OCI-LY1 (cell line): ENCODE measurements around the gene CDC7.
A peak's percentile ranks its signal among the peaks of the same experiment; 100 is the strongest.

Experiments used
- H2AFZ ChIP-seq: fragments of 200-600 bp; sonication (generic), shearing (Covaris generic); 2 replicates; pipeline ENCODE4 v1.6.0; 2014; ENCODE audit warnings: antibody characterized with exemption, mild to moderate bottlenecking, low read length
- H3F3A ChIP-seq: fragments of 200-600 bp; sonication (generic), shearing (Covaris generic); 2 replicates; pipeline ENCODE4 v1.6.0; 2014; ENCODE audit warnings: mild to moderate bottlenecking, antibody characterized with exemption, low read length, moderate library complexity; ENCODE audit not compliant: insufficient read depth
- H3K27ac ChIP-seq: fragments of 200-600 bp; sonication (generic); 2 replicates; pipeline ENCODE4 v1.5.1; 2014; ENCODE audit warnings: low read length, mixed run types, mild to moderate bottlenecking, low read depth; ENCODE audit not compliant: poor library complexity, severe bottlenecking
- H3K27me3 ChIP-seq: fragments of 200-600 bp; sonication (generic); 2 replicates; pipeline ENCODE4 v1.6.0; 2014; ENCODE audit warnings: antibody characterized with exemption, mild to moderate bottlenecking, low read length, moderate library complexity; ENCODE audit not compliant: insufficient read depth
- H3K36me3 ChIP-seq: fragments of 200-600 bp; sonication (generic); 2 replicates; pipeline ENCODE4 v1.6.1; 2014; ENCODE audit warnings: mild to moderate bottlenecking, antibody characterized with exemption, low read length, moderate library complexity, mixed read lengths; ENCODE audit not compliant: insufficient read depth
- H3K4me1 ChIP-seq: fragments of 200-600 bp; sonication (generic); 2 replicates; pipeline ENCODE4 v1.5.1; 2014; ENCODE audit warnings: mild to moderate bottlenecking, low read length, moderate library complexity; ENCODE audit not compliant: insufficient read depth, severe bottlenecking
- H3K4me2 ChIP-seq: fragments of 200-600 bp; sonication (generic), shearing (Covaris generic); 2 replicates; pipeline ENCODE4 v1.6.1; 2014; ENCODE audit warnings: low read length
- H3K4me3 ChIP-seq: fragments of 200-600 bp; sonication (generic); 2 replicates; pipeline ENCODE4 v1.5.1; 2014; ENCODE audit warnings: low read length, low read depth, mild to moderate bottlenecking, mixed read lengths; ENCODE audit not compliant: poor library complexity, severe bottlenecking
- H3K79me2 ChIP-seq: fragments of 200-600 bp; shearing (Covaris generic); 2 replicates; pipeline ENCODE4 v1.6.1; 2016; ENCODE audit warnings: mixed run types, low read length, mixed read lengths; ENCODE audit not compliant: insufficient read depth
- H3K9ac ChIP-seq: fragments of 200-600 bp; sonication (generic), shearing (Covaris generic); 2 replicates; pipeline ENCODE4 v1.6.1; 2014; ENCODE audit warnings: mild to moderate bottlenecking, low read length, mixed read lengths
- H3K9me2 ChIP-seq: fragments of 200-600 bp; sonication (generic), shearing (Covaris generic); 2 replicates; pipeline ENCODE4 v1.6.1; 2014; ENCODE audit warnings: low read depth, mild to moderate bottlenecking, low read length, mixed read lengths
- H3K9me3 ChIP-seq: fragments of 200-600 bp; shearing (Covaris generic); 2 replicates; pipeline ENCODE4 v1.6.1; 2014; ENCODE audit warnings: low read length, mixed read lengths
- H4K20me1 ChIP-seq: fragments of 200-600 bp; sonication (generic), shearing (Covaris generic); 2 replicates; pipeline ENCODE4 v1.6.0; 2016; ENCODE audit warnings: mild to moderate bottlenecking, low read length; ENCODE audit not compliant: insufficient read depth
- EZH2 ChIP-seq: fragments of 200-600 bp; sonication (generic), shearing (Covaris generic); IDR thresholded peaks from 2 replicates; pipeline ENCODE4 v1.8.0; 2017; ENCODE audit warnings: borderline replicate concordance, mixed run types, mild to moderate bottlenecking, antibody characterized with exemption, low read length, moderate library complexity, mixed read lengths
- TF ChIP-seq, protein P1 (sequence below): fragments of 200-600 bp; sonication (generic), shearing (Covaris generic); IDR thresholded peaks from 2 replicates; pipeline ENCODE4 v1.5.1; 2017; ENCODE audit warnings: mild to moderate bottlenecking, antibody characterized with exemption, low read length, moderate library complexity, mixed read lengths

Gene CDC7

DNA sequence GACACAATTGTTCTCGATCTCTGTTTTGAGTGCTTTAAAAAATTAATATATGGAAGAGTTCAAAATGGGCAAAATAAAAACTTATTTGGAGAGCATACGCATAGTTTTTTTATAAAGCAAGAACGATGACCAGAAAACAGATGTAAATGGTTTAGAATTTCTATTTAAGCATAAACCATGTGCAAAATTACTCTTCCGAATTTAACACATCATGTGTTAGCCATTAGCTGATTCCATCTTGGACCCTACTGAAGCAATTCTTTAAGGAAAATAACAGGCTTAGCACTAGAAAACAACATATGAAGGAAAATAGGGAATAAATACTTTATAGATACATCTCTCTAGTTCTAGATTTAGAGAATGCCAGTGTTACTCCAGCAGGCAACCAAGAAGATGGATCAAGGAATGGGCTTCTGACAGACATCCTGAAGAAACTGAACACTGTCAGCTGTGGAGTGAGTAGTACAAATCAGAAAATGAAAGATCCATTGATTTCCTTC, 26.7 kb downstream of the CDC7 start:
- H2AFZ ChIP-seq = no peak overlapping the region
- no peaks in the 10 kb centered on the region for H3K79me2 ChIP-seq
- H3K4me2 ChIP-seq = no peak overlapping the region
- no peaks in the 10 kb centered on the region for H4K20me1 ChIP-seq
- H3K4me1 ChIP-seq = no peaks in the 10 kb centered on the region
- H3K9me3 ChIP-seq = no peaks in the 10 kb centered on the region
- H3K36me3 ChIP-seq = peaks cover 22% of the 10 kb centered on the region; the same call in 1 of the 2 replicates
- H3F3A ChIP-seq = no peaks in the 10 kb centered on the region
- H3K9ac ChIP-seq = no peak overlapping the region
- no peak overlapping the region for H3K27ac ChIP-seq
- no peak overlapping the region for H3K4me3 ChIP-seq
- H3K9me2 ChIP-seq = no peaks in the 10 kb centered on the region
- TF ChIP-seq, protein P1, sequence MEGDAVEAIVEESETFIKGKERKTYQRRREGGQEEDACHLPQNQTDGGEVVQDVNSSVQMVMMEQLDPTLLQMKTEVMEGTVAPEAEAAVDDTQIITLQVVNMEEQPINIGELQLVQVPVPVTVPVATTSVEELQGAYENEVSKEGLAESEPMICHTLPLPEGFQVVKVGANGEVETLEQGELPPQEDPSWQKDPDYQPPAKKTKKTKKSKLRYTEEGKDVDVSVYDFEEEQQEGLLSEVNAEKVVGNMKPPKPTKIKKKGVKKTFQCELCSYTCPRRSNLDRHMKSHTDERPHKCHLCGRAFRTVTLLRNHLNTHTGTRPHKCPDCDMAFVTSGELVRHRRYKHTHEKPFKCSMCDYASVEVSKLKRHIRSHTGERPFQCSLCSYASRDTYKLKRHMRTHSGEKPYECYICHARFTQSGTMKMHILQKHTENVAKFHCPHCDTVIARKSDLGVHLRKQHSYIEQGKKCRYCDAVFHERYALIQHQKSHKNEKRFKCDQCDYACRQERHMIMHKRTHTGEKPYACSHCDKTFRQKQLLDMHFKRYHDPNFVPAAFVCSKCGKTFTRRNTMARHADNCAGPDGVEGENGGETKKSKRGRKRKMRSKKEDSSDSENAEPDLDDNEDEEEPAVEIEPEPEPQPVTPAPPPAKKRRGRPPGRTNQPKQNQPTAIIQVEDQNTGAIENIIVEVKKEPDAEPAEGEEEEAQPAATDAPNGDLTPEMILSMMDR = no peak
- TF ChIP-seq EZH2 = no peak
- no peaks in the 10 kb centered on the region for H3K27me3 ChIP-seq

- Histone ChIP-seq H3K79me2 (no peaks in the 10 kb centered on the region), H2AFZ (no peak overlapping the region), H3K27ac (no peak overlapping the region), H3K9me2 (no peaks in the 10 kb centered on the region), H4K20me1 (no peaks in the 10 kb centered on the region), H3K27me3 (no peaks in the 10 kb centered on the region), H3K36me3 (peaks cover 19% of the 10 kb centered on the region; the same call in 1 of the 2 replicates), H3K9me3 (no peaks in the 10 kb centered on the region), H3K4me2 (no peak overlapping the region), H3F3A (no peaks in the 10 kb centered on the region), H3K4me1 (no peaks in the 10 kb centered on the region), H3K9ac (no peak overlapping the region), H3K4me3 (no peak overlapping the region)
- TF ChIP-seq EZH2 = no peak
- TF ChIP-seq, protein P1 = no peak
Observed at GRCh38 chr1:91527781-91528180, 27.1 kb downstream of the CDC7 start.

DNA sequence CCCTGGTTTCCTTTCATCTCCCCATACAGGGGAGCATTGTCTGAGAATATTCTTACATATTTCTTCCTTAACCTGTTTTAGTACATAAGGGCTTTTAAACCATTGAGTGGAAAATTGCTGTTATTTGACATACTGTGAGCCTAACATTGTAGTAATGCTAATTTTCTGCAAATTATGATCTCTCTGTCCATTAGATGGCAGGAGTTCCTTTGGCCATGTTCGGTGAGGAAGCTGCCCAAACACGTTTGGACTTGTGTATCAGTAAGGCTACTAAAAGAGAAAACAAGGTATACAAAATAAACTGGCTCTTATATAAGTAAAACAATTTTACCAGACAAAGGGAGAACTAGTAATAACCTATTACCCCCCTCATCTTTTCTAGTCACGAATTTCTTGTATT, 29.2 kb downstream of the CDC7 start:
- Histone ChIP-seq H4K20me1 (no peaks in the 10 kb centered on the region), H3K79me2 (no peaks in the 10 kb centered on the region), H3K4me3 (no peak overlapping the region), H3K4me1 (no peaks in the 10 kb centered on the region), H3K9ac (no peak overlapping the region), H2AFZ (no peak overlapping the region), H3K9me3 (no peaks in the 10 kb centered on the region), H3K4me2 (no peak overlapping the region), H3F3A (no peaks in the 10 kb centered on the region), H3K27ac (no peak overlapping the region), H3K9me2 (no peaks in the 10 kb centered on the region), H3K36me3 (0 out of 2 replicates have a peak, but pooled peaks cover 4% of the 10 kb centered on the region), H3K27me3 (no peaks in the 10 kb centered on the region)
- TF ChIP-seq, protein P1 = peak; percentile 25; the same call in 1 of the 2 replicates
- TF ChIP-seq EZH2 = no peak
